Measurements from ENCODE around the gene CSRP3. TPM values are rescaled to one million over a fixed set of nuclear protein-coding genes. Genes with fewer than 3 reads are reported as not detected.
A peak's percentile ranks its signal among the peaks of the same experiment; 100 is the strongest.

CSRP3 gene
- total and polyA plus RNA-seq, 2 donors (not counting 1 experiment from before 2014, with no cell fraction given): not detected

GRCh38 chr11:19232910-19233503, 31.2 kb upstream of the CSRP3 start:
- Histone ChIP-seq H3K4me2 (ENCODE audit: extremely low read depth, insufficient read depth, low read length) (peak overlapping the region; percentile 62), H3K9ac (ENCODE audit: insufficient read depth, low read length) (no peak overlapping the region), H4K20me1 (ENCODE audit: control insufficient read depth, extremely low read depth, insufficient read depth, low read length) (no peaks in the 10 kb centered on the region), H3K36me3 (ENCODE audit: control insufficient read depth, insufficient read depth, low read length) (no peaks in the 10 kb centered on the region), H3K27ac (ENCODE audit: insufficient read depth, low read length) (no peak overlapping the region), H3K4me3 (replicated peaks in 1 of 4; ENCODE audit: control extremely low read depth in 1 of 4, insufficient read depth in 1 of 4, low read depth in 3 of 4, low read length in 4 of 4) (no peak overlapping the region), H3K4me1 (ENCODE audit: control insufficient read depth, extremely low read depth, insufficient read depth, low read length) (no peaks in the 10 kb centered on the region), H3K79me2 (ENCODE audit: control insufficient read depth, insufficient read depth, low read length) (no peaks in the 10 kb centered on the region), H2AFZ (ENCODE audit: low read length) (peak overlapping the region; percentile 39), H3K27me3 (ENCODE audit: control insufficient read depth, insufficient read depth, low read length) (no peaks in the 10 kb centered on the region), H3K9me3 (ENCODE audit: control insufficient read depth, insufficient read depth, low read depth, low read length) (no peaks in the 10 kb centered on the region)
- TF ChIP-seq EZH2 (IDR thresholded peaks at IDR 0.05; ENCODE audit: low read length, missing control alignments): no peak
- TF ChIP-seq CTCF (conservative IDR thresholded peaks at IDR 0.05 in 1 of 2, IDR thresholded peaks at IDR 0.05 in 1 of 2; ENCODE audit: low read depth in 1 of 2, low read length in 2 of 2): no peak
- DNase-seq (ENCODE audit: low read depth in 2 of 2): peak; percentile 65 to 94

GRCh38 chr11:19229671-19230070, 27.9 kb upstream of the CSRP3 start:
- Histone ChIP-seq H3K4me2 (ENCODE audit: extremely low read depth, insufficient read depth, low read length) (no peak overlapping the region), H3K79me2 (ENCODE audit: control insufficient read depth, insufficient read depth, low read length) (no peaks in the 10 kb centered on the region), H3K4me3 (replicated peaks in 1 of 4; ENCODE audit: control extremely low read depth in 1 of 4, insufficient read depth in 1 of 4, low read depth in 3 of 4, low read length in 4 of 4) (no peak overlapping the region), H3K36me3 (ENCODE audit: control insufficient read depth, insufficient read depth, low read length) (no peaks in the 10 kb centered on the region), H3K4me1 (ENCODE audit: control insufficient read depth, extremely low read depth, insufficient read depth, low read length) (no peaks in the 10 kb centered on the region), H4K20me1 (ENCODE audit: control insufficient read depth, extremely low read depth, insufficient read depth, low read length) (no peaks in the 10 kb centered on the region), H3K27ac (ENCODE audit: insufficient read depth, low read length) (no peak overlapping the region), H2AFZ (ENCODE audit: low read length) (no peak overlapping the region), H3K9ac (ENCODE audit: insufficient read depth, low read length) (no peak overlapping the region), H3K9me3 (ENCODE audit: control insufficient read depth, insufficient read depth, low read depth, low read length) (no peaks in the 10 kb centered on the region), H3K27me3 (ENCODE audit: control insufficient read depth, insufficient read depth, low read length) (no peaks in the 10 kb centered on the region)
- no peak for DNase-seq (ENCODE audit: low read depth in 2 of 2)
- TF ChIP-seq CTCF (conservative IDR thresholded peaks at IDR 0.05 in 1 of 2, IDR thresholded peaks at IDR 0.05 in 1 of 2; ENCODE audit: low read depth in 1 of 2, low read length in 2 of 2): no peak
- no peak for TF ChIP-seq EZH2 (IDR thresholded peaks at IDR 0.05; ENCODE audit: low read length, missing control alignments)

- Histone ChIP-seq H3K4me1 (ENCODE audit: control insufficient read depth, extremely low read depth, insufficient read depth, low read length) (no peaks in the 10 kb centered on the region), H3K9ac (ENCODE audit: insufficient read depth, low read length) (no peak overlapping the region), H3K27me3 (ENCODE audit: control insufficient read depth, insufficient read depth, low read length) (no peaks in the 10 kb centered on the region), H3K36me3 (ENCODE audit: control insufficient read depth, insufficient read depth, low read length) (no peaks in the 10 kb centered on the region), H3K79me2 (ENCODE audit: control insufficient read depth, insufficient read depth, low read length) (no peaks in the 10 kb centered on the region), H3K9me3 (ENCODE audit: control insufficient read depth, insufficient read depth, low read depth, low read length) (no peaks in the 10 kb centered on the region), H4K20me1 (ENCODE audit: control insufficient read depth, extremely low read depth, insufficient read depth, low read length) (no peaks in the 10 kb centered on the region), H3K27ac (ENCODE audit: insufficient read depth, low read length) (no peak overlapping the region), H3K4me3 (replicated peaks in 1 of 4; ENCODE audit: control extremely low read depth in 1 of 4, insufficient read depth in 1 of 4, low read depth in 3 of 4, low read length in 4 of 4) (no peak overlapping the region), H2AFZ (ENCODE audit: low read length) (no peak overlapping the region), H3K4me2 (ENCODE audit: extremely low read depth, insufficient read depth, low read length) (no peak overlapping the region)
- DNase-seq (ENCODE audit: low read depth in 2 of 2): no peak
- TF ChIP-seq EZH2 (IDR thresholded peaks at IDR 0.05; ENCODE audit: low read length, missing control alignments): no peak
- TF ChIP-seq CTCF (conservative IDR thresholded peaks at IDR 0.05 in 1 of 2, IDR thresholded peaks at IDR 0.05 in 1 of 2; ENCODE audit: low read depth in 1 of 2, low read length in 2 of 2): no peak
Measured at GRCh38 chr11:19228968-19229367, 27.2 kb upstream of the CSRP3 start.

Data from fibroblast of lung (primary cell).